ENCODE measurements around the gene OLFM4. TPM values are rescaled to one million over a fixed set of nuclear protein-coding genes. Genes with fewer than 3 reads are reported as not detected.

The OLFM4 gene
- total and polyA plus RNA-seq, 2 donors (not counting 3 experiments of a cell fraction or from before 2014, with no cell fraction given) = not detected

DNA sequence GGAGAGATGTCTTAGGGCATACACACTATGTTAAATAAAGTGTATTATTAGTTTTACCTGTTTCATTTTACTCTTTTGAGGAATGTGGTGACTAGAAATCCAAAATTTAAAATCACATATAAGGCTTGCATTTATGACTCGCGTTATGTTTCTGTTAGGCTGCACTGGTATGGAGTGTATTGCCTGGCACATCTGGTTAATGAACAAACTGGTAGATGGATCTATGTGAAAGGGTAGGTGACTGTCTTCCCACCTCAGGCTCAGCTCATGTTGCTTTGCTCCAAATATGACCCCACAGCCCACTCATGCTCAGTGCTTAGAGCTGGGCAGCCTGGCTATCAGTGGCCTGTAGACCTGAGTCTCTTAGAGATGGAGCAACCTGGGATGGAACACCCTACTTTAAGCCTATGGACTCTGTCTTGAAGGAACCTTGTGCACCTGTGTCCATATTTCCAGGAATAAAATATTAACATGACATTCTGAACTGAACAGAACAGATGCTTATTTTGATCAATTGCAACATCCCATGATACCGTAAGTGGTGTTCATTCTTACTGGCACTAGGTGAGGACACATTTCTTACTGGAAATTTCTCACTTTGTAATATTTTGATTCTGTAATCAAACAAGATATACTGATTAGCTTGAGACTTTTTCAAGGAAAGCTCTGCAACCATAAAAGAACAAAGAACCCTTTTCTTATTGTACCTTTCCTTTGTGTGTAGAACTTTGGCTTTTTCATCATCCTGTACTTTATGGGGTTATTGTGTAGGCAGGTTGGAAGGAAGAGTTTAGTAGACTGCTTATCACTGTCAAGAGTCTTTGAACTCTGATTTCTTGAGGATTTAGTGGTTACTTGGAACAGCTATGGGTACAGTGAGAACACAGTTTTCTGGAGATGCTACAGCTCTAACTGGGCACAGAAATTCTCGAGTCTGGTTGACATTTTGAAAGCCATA lies 9.6 kb upstream of the OLFM4 start:
- Histone ChIP-seq H3K4me1 (ENCODE audit: control insufficient read depth, extremely low read depth, insufficient read depth, low read length) (no peaks in the 10 kb centered on the region), H3K27ac (ENCODE audit: insufficient read depth, low read depth, low read length) (no peak overlapping the region), H3K79me2 (ENCODE audit: control insufficient read depth, insufficient read depth, low read length) (no peaks in the 10 kb centered on the region), H3K9ac (replicated peaks; ENCODE audit: extremely low read depth, insufficient read depth, low read length) (no peak overlapping the region), H3K9me3 (replicated peaks; ENCODE audit: control insufficient read depth, insufficient read depth, low read length) (peaks cover 2% of the 10 kb centered on the region), H3K4me3 (replicated peaks in 1 of 3; ENCODE audit: insufficient read depth in 1 of 3, low read depth in 1 of 3, low read length in 3 of 3) (no peak overlapping the region), H4K20me1 (replicated peaks; ENCODE audit: control insufficient read depth, extremely low read depth, insufficient read depth, low read length) (no peaks in the 10 kb centered on the region), H2AFZ (ENCODE audit: low read depth, low read length) (no peak overlapping the region), H3K36me3 (ENCODE audit: control insufficient read depth in 2 of 2, extremely low read depth in 1 of 2, insufficient read depth in 2 of 2, low read length in 2 of 2) (no peaks in the 10 kb centered on the region), H3K27me3 (ENCODE audit: control insufficient read depth in 2 of 2, insufficient read depth in 2 of 2, low read length in 2 of 2) (no peaks in the 10 kb centered on the region), H3K9me1 (replicated peaks; ENCODE audit: control insufficient read depth, extremely low read depth, insufficient read depth, low read length) (no peaks in the 10 kb centered on the region), H3K4me2 (ENCODE audit: insufficient read depth, low read length) (no peak overlapping the region)
- no TSS peak for BruUV-seq (replicated peaks)
- intact Hi-C loops (cut with micrococcal nuclease) = no loop called here
- no peak for DNase-seq (ENCODE audit: low read depth, low spot score)
- FAIRE-seq = no peak
- ChIA-PET CTCF (no interaction called here), POLR2A (no interaction called here)
- dilution Hi-C loops (cut with MboI; ENCODE audit: extremely low pct_ligation_motif_present, low sequenced_read_pairs) = no loop called here
- TF ChIP-seq JUN (IDR thresholded peaks at IDR 0.05; ENCODE audit: borderline replicate concordance, insufficient read depth, insufficient read length, low read depth) (no peak), POLR2AphosphoS5 (IDR thresholded peaks at IDR 0.05; ENCODE audit: insufficient read depth, low read depth, low read length) (no peak), GATA2 (IDR thresholded peaks at IDR 0.05; ENCODE audit: insufficient read depth, insufficient read length, low read depth, low read length) (no peak), POLR2A (IDR thresholded peaks at IDR 0.05; ENCODE audit: low read depth, low read length) (no peak)

DNA sequence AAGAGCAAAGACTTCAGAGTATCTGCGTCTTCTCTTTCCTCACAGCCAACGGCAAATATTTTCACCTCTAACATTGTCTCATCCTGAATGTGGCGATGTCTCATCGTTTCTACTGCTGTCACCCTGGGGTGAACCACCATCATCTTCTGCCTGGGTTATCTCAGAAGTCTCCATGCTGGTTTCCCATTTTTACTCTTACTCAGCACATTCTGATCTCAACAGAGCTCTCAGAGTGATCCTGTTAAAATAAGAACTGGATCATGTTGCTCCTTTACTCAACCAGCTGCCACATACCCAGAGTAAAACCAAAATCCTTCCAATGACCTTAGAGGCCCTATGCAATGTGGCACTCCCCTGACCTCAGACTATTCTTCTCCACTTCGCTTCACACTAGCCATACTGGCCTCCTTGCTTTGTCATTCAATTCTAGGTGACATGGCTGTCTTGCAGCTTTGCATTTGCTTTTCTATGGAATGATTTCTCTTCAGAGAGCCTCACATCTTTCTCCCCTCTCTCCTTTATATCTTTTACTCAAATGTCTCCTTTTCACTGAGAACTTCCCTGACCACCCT lies 7.8 kb upstream of the OLFM4 start:
- POLR2A ChIA-PET = no interaction called here
- no peak for DNase-seq (ENCODE audit: low read depth, low spot score)
- BruUV-seq (replicated peaks) = no TSS peak
- no peaks in the 10 kb centered on the region for H3K79me2 ChIP-seq (ENCODE audit: control insufficient read depth, insufficient read depth, low read length)
- dilution Hi-C loops (cut with MboI; ENCODE audit: extremely low pct_ligation_motif_present, low sequenced_read_pairs) (no loop called here), intact Hi-C loops (cut with micrococcal nuclease) (no loop called here)
- H3K4me1 ChIP-seq (ENCODE audit: control insufficient read depth, extremely low read depth, insufficient read depth, low read length) = no peaks in the 10 kb centered on the region
- peaks cover 2% of the 10 kb centered on the region for H3K9me3 ChIP-seq (replicated peaks; ENCODE audit: control insufficient read depth, insufficient read depth, low read length)
- no peak overlapping the region for H3K4me3 ChIP-seq (replicated peaks in 1 of 3; ENCODE audit: insufficient read depth in 1 of 3, low read depth in 1 of 3, low read length in 3 of 3)
- no peaks in the 10 kb centered on the region for H4K20me1 ChIP-seq (replicated peaks; ENCODE audit: control insufficient read depth, extremely low read depth, insufficient read depth, low read length)
- FAIRE-seq = no peak
- no peaks in the 10 kb centered on the region for H3K36me3 ChIP-seq (ENCODE audit: control insufficient read depth in 2 of 2, extremely low read depth in 1 of 2, insufficient read depth in 2 of 2, low read length in 2 of 2)
- no peaks in the 10 kb centered on the region for H3K27me3 ChIP-seq (ENCODE audit: control insufficient read depth in 2 of 2, insufficient read depth in 2 of 2, low read length in 2 of 2)
- H2AFZ ChIP-seq (ENCODE audit: low read depth, low read length) = no peak overlapping the region
- CTCF ChIA-PET = no interaction called here
- TF ChIP-seq, protein P1, sequence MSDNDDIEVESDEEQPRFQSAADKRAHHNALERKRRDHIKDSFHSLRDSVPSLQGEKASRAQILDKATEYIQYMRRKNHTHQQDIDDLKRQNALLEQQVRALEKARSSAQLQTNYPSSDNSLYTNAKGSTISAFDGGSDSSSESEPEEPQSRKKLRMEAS (IDR thresholded peaks at IDR 0.05; ENCODE audit: insufficient read depth, insufficient read length) = no peak
- TF ChIP-seq POLR2A (IDR thresholded peaks at IDR 0.05; ENCODE audit: low read depth, low read length) (no peak), JUN (IDR thresholded peaks at IDR 0.05; ENCODE audit: borderline replicate concordance, insufficient read depth, insufficient read length, low read depth) (no peak), MYC (IDR thresholded peaks at IDR 0.05; ENCODE audit: low read depth, low read length) (no peak), POLR2AphosphoS5 (IDR thresholded peaks at IDR 0.05; ENCODE audit: insufficient read depth, low read depth, low read length) (no peak), GATA2 (IDR thresholded peaks at IDR 0.05; ENCODE audit: insufficient read depth, insufficient read length, low read depth, low read length) (no peak), EZH2 (IDR thresholded peaks at IDR 0.05; ENCODE audit: borderline replicate concordance, low read depth, low read length, severe bottlenecking) (no peak)
- TF ChIP-seq, protein P2, sequence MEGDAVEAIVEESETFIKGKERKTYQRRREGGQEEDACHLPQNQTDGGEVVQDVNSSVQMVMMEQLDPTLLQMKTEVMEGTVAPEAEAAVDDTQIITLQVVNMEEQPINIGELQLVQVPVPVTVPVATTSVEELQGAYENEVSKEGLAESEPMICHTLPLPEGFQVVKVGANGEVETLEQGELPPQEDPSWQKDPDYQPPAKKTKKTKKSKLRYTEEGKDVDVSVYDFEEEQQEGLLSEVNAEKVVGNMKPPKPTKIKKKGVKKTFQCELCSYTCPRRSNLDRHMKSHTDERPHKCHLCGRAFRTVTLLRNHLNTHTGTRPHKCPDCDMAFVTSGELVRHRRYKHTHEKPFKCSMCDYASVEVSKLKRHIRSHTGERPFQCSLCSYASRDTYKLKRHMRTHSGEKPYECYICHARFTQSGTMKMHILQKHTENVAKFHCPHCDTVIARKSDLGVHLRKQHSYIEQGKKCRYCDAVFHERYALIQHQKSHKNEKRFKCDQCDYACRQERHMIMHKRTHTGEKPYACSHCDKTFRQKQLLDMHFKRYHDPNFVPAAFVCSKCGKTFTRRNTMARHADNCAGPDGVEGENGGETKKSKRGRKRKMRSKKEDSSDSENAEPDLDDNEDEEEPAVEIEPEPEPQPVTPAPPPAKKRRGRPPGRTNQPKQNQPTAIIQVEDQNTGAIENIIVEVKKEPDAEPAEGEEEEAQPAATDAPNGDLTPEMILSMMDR (IDR thresholded peaks at IDR 0.05; ENCODE audit: extremely low read depth in 1 of 2, insufficient read depth in 1 of 2, low read depth in 1 of 2, low read length in 2 of 2) = no peak
- H3K9me1 ChIP-seq (replicated peaks; ENCODE audit: control insufficient read depth, extremely low read depth, insufficient read depth, low read length) = no peaks in the 10 kb centered on the region
- no peak overlapping the region for H3K9ac ChIP-seq (replicated peaks; ENCODE audit: extremely low read depth, insufficient read depth, low read length)
- H3K27ac ChIP-seq (ENCODE audit: insufficient read depth, low read depth, low read length) = no peak overlapping the region
- H3K4me2 ChIP-seq (ENCODE audit: insufficient read depth, low read length) = no peak overlapping the region

Data from endothelial cell of umbilical vein (primary cell).